ENCODE data around the gene NECTIN1.

- TF ChIP-seq CTCF (conservative IDR thresholded peaks at IDR 0.05; ENCODE audit: low read depth, low read length) (no peak), EZH2 (IDR thresholded peaks at IDR 0.05; ENCODE audit: low read length, unreplicated experiment) (no peak), EZH2phosphoT487 (IDR thresholded peaks at IDR 0.05; ENCODE audit: borderline replicate concordance, low read length) (no peak)
Measured at GRCh38 chr11:119591836-119592310, 137.1 kb downstream of the NECTIN1 start.

Measured in PC-3 (cell line).